Regular cardiac myocyte (primary cell): ENCODE data around the gene SUMF1. TPM values are rescaled to one million over a fixed set of nuclear protein-coding genes. Genes with fewer than 3 reads are reported as not detected.

Source experiments
- total RNA-seq: library from RNA; depleted of rRNA; stranded (reverse); fragments of >200 nt; gene quantifications from 2 replicates; pipeline ENCODE4 v1.2.3, GENCODE V29; 2014

Gene SUMF1
- 61.9 and 215 TPM in 2 replicates for total RNA-seq

GRCh38 chr3:4466741-4467521, at the start of gene SUMF1:
Gene SUMF1 (minus strand): TSS chr3:4467269. CDS start chr3:4467245, 24 bp downstream.

GRCh38 chr3:4493014-4493940, 26.2 kb upstream of the SUMF1 start, which contains the start of gene ITPR1:
Gene ITPR1 (plus strand): TSS chr3:4493348. CDS start chr3:4516492, 23,144 bp downstream.

Other genes starting within 250 kb of the SUMF1 start
- gene SETMAR, start 163.9 kb downstream of the SUMF1 start, total RNA-seq: 10.4 and 10.7 TPM in 2 replicates
- 36.4 and 104 TPM in 2 replicates for gene ITPR1, start 26.1 kb upstream of the SUMF1 start, total RNA-seq